ENCODE results near the gene HSPB2.
"Not testable (repeated sequence)": the region's sequence is repeated elsewhere in the genome, so short reads cannot be mapped to it uniquely, and the experiment has no call there.

The HSPB2 gene

GRCh38 chr11:111930472-111930871 lies 17.9 kb downstream of the HSPB2 start:
- Histone ChIP-seq H3K4me3 (ENCODE audit: low read length) (peak overlapping the region; percentile 47), H3K9me3 (ENCODE audit: control insufficient read depth, low read length) (no peaks in the 10 kb centered on the region), H3K36me3 (ENCODE audit: control insufficient read depth, insufficient read depth, low read length, severe bottlenecking) (no peaks in the 10 kb centered on the region), H3K4me1 (ENCODE audit: control insufficient read depth, insufficient read depth, low read length) (peaks cover 67% of the 10 kb centered on the region), H3K27me3 (replicated peaks; ENCODE audit: control insufficient read depth, insufficient read depth, low read length) (no peaks in the 10 kb centered on the region), H3K9ac (ENCODE audit: low read length) (peak overlapping the region; percentile 78)
- DNase-seq (ENCODE audit: low read depth): no peak

- no peaks in the 10 kb centered on the region for H3K9me3 ChIP-seq (ENCODE audit: control insufficient read depth, low read length)
Observed at GRCh38 chr11:111932611-111932950, 20.0 kb downstream of the HSPB2 start.

GRCh38 chr11:111933176-111933575 lies 20.6 kb downstream of the HSPB2 start:
- Histone ChIP-seq H3K9ac (ENCODE audit: low read length) (peak overlapping the region; percentile 8), H3K4me1 (ENCODE audit: control insufficient read depth, insufficient read depth, low read length) (peaks cover 73% of the 10 kb centered on the region)
- not testable (repeated sequence) for H3K4me3 ChIP-seq (ENCODE audit: low read length); DNase-seq (ENCODE audit: low read depth); H3K27me3 ChIP-seq (replicated peaks; ENCODE audit: control insufficient read depth, insufficient read depth, low read length); H3K36me3 ChIP-seq (ENCODE audit: control insufficient read depth, insufficient read depth, low read length, severe bottlenecking); H3K9me3 ChIP-seq (ENCODE audit: control insufficient read depth, low read length)

More at GRCh38 chr11:111932611-111932950, 20.0 kb downstream of the HSPB2 start:
- Histone ChIP-seq H3K4me3 (ENCODE audit: low read length) (no peak overlapping the region), H3K36me3 (ENCODE audit: control insufficient read depth, insufficient read depth, low read length, severe bottlenecking) (no peaks in the 10 kb centered on the region), H3K27me3 (replicated peaks; ENCODE audit: control insufficient read depth, insufficient read depth, low read length) (no peaks in the 10 kb centered on the region), H3K4me1 (ENCODE audit: control insufficient read depth, insufficient read depth, low read length) (peaks cover 69% of the 10 kb centered on the region), H3K9ac (ENCODE audit: low read length) (no peak overlapping the region)
- no peak for DNase-seq (ENCODE audit: low read depth)

- H3K36me3 ChIP-seq (ENCODE audit: control insufficient read depth, insufficient read depth, low read length, severe bottlenecking): no peaks in the 10 kb centered on the region
- peak overlapping the region; percentile 46 for H3K9ac ChIP-seq (ENCODE audit: low read length)
- H3K4me3 ChIP-seq (ENCODE audit: low read length): no peak overlapping the region
- peaks cover 80% of the 10 kb centered on the region for H3K4me1 ChIP-seq (ENCODE audit: control insufficient read depth, insufficient read depth, low read length)
- H3K9me3 ChIP-seq (ENCODE audit: control insufficient read depth, low read length): no peaks in the 10 kb centered on the region
- DNase-seq (ENCODE audit: low read depth): no peak
- no peaks in the 10 kb centered on the region for H3K27me3 ChIP-seq (replicated peaks; ENCODE audit: control insufficient read depth, insufficient read depth, low read length)
Observed at GRCh38 chr11:111933872-111934271, 21.3 kb downstream of the HSPB2 start.

GRCh38 chr11:111934306-111934705 lies 21.8 kb downstream of the HSPB2 start:
- no peak overlapping the region for H3K4me3 ChIP-seq (ENCODE audit: low read length)
- H3K9ac ChIP-seq (ENCODE audit: low read length): peak overlapping the region; percentile 46
- peaks cover 81% of the 10 kb centered on the region for H3K4me1 ChIP-seq (ENCODE audit: control insufficient read depth, insufficient read depth, low read length)
- no peak for DNase-seq (ENCODE audit: low read depth)
- H3K9me3 ChIP-seq (ENCODE audit: control insufficient read depth, low read length): no peaks in the 10 kb centered on the region
- H3K27me3 ChIP-seq (replicated peaks; ENCODE audit: control insufficient read depth, insufficient read depth, low read length): no peaks in the 10 kb centered on the region
- no peaks in the 10 kb centered on the region for H3K36me3 ChIP-seq (ENCODE audit: control insufficient read depth, insufficient read depth, low read length, severe bottlenecking)

- Histone ChIP-seq H3K4me1 (ENCODE audit: control insufficient read depth, insufficient read depth, low read length) (peaks cover 77% of the 10 kb centered on the region), H3K27me3 (replicated peaks; ENCODE audit: control insufficient read depth, insufficient read depth, low read length) (no peaks in the 10 kb centered on the region), H3K9ac (ENCODE audit: low read length) (peak overlapping the region; percentile 83), H3K9me3 (ENCODE audit: control insufficient read depth, low read length) (no peaks in the 10 kb centered on the region), H3K4me3 (ENCODE audit: low read length) (peak overlapping the region; percentile 82), H3K36me3 (ENCODE audit: control insufficient read depth, insufficient read depth, low read length, severe bottlenecking) (no peaks in the 10 kb centered on the region)
- DNase-seq (ENCODE audit: low read depth): peak; percentile 52
Observed at GRCh38 chr11:111935317-111936039, 22.9 kb downstream of the HSPB2 start.

- no peaks in the 10 kb centered on the region for H3K36me3 ChIP-seq (ENCODE audit: control insufficient read depth, insufficient read depth, low read length, severe bottlenecking)
- H3K4me1 ChIP-seq (ENCODE audit: control insufficient read depth, insufficient read depth, low read length): peaks cover 76% of the 10 kb centered on the region
- peak overlapping the region; percentile 82 for H3K4me3 ChIP-seq (ENCODE audit: low read length)
- H3K27me3 ChIP-seq (replicated peaks; ENCODE audit: control insufficient read depth, insufficient read depth, low read length): no peaks in the 10 kb centered on the region
- no peak for DNase-seq (ENCODE audit: low read depth)
- H3K9me3 ChIP-seq (ENCODE audit: control insufficient read depth, low read length): no peaks in the 10 kb centered on the region
- peak overlapping the region; percentile 83 for H3K9ac ChIP-seq (ENCODE audit: low read length)
Observed at GRCh38 chr11:111936040-111936540, 23.6 kb downstream of the HSPB2 start.

- Histone ChIP-seq H3K27me3 (replicated peaks; ENCODE audit: control insufficient read depth, insufficient read depth, low read length) (no peaks in the 10 kb centered on the region), H3K9ac (ENCODE audit: low read length) (peak overlapping the region; percentile 83), H3K4me1 (ENCODE audit: control insufficient read depth, insufficient read depth, low read length) (peaks cover 78% of the 10 kb centered on the region)
Observed at GRCh38 chr11:111937461-111937769, 24.9 kb downstream of the HSPB2 start.

GRCh38 chr11:111937844-111938243 lies 25.3 kb downstream of the HSPB2 start:
- no peaks in the 10 kb centered on the region for H3K9me3 ChIP-seq (ENCODE audit: control insufficient read depth, low read length)
- peak overlapping the region; percentile 82 for H3K4me3 ChIP-seq (ENCODE audit: low read length)
- H3K9ac ChIP-seq (ENCODE audit: low read length): peak overlapping the region; percentile 83
- no peak for DNase-seq (ENCODE audit: low read depth)
- H3K36me3 ChIP-seq (ENCODE audit: control insufficient read depth, insufficient read depth, low read length, severe bottlenecking): no peaks in the 10 kb centered on the region
- no peaks in the 10 kb centered on the region for H3K27me3 ChIP-seq (replicated peaks; ENCODE audit: control insufficient read depth, insufficient read depth, low read length)
- peaks cover 77% of the 10 kb centered on the region for H3K4me1 ChIP-seq (ENCODE audit: control insufficient read depth, insufficient read depth, low read length)

More at GRCh38 chr11:111937461-111937769, 24.9 kb downstream of the HSPB2 start:
- Histone ChIP-seq H3K9me3 (ENCODE audit: control insufficient read depth, low read length) (no peaks in the 10 kb centered on the region), H3K4me3 (ENCODE audit: low read length) (peak overlapping the region; percentile 82), H3K36me3 (ENCODE audit: control insufficient read depth, insufficient read depth, low read length, severe bottlenecking) (no peaks in the 10 kb centered on the region)
- DNase-seq (ENCODE audit: low read depth): no peak

- peaks cover 73% of the 10 kb centered on the region for H3K4me1 ChIP-seq (ENCODE audit: control insufficient read depth, insufficient read depth, low read length)
- no peaks in the 10 kb centered on the region for H3K27me3 ChIP-seq (replicated peaks; ENCODE audit: control insufficient read depth, insufficient read depth, low read length)
- no peaks in the 10 kb centered on the region for H3K9me3 ChIP-seq (ENCODE audit: control insufficient read depth, low read length)
- peak overlapping the region; percentile 82 for H3K4me3 ChIP-seq (ENCODE audit: low read length)
- H3K9ac ChIP-seq (ENCODE audit: low read length): peak overlapping the region; percentile 83
- peak; percentile 83 for DNase-seq (ENCODE audit: low read depth)
- H3K36me3 ChIP-seq (ENCODE audit: control insufficient read depth, insufficient read depth, low read length, severe bottlenecking): no peaks in the 10 kb centered on the region
Observed at GRCh38 chr11:111938687-111939160, 26.2 kb downstream of the HSPB2 start.

- H3K9ac ChIP-seq (ENCODE audit: low read length): no peak overlapping the region
- H3K4me1 ChIP-seq (ENCODE audit: control insufficient read depth, insufficient read depth, low read length): peaks cover 73% of the 10 kb centered on the region
- H3K27me3 ChIP-seq (replicated peaks; ENCODE audit: control insufficient read depth, insufficient read depth, low read length): no peaks in the 10 kb centered on the region
- no peaks in the 10 kb centered on the region for H3K36me3 ChIP-seq (ENCODE audit: control insufficient read depth, insufficient read depth, low read length, severe bottlenecking)
- no peaks in the 10 kb centered on the region for H3K9me3 ChIP-seq (ENCODE audit: control insufficient read depth, low read length)
- DNase-seq (ENCODE audit: low read depth): peak; percentile 83
- H3K4me3 ChIP-seq (ENCODE audit: low read length): no peak overlapping the region
Observed at GRCh38 chr11:111939836-111940604, 27.5 kb downstream of the HSPB2 start.
